ENCODE results near the gene ASXL1. TPM values are rescaled to one million over a fixed set of nuclear protein-coding genes. Genes with fewer than 3 reads are reported as not detected.

Gene ASXL1
- total and polyA plus RNA-seq, 2 experiments from 2014 or later: 50.3 to 82.4 TPM

GRCh38 chr20:32360333-32360634 is 2.2 kb downstream of the ASXL1 start:
- Histone ChIP-seq H3K36me3 (no peaks in the 10 kb centered on the region), H3K9me3 (ENCODE audit: low read depth) (no peaks in the 10 kb centered on the region), H3K27ac (peak overlapping the region; percentile 99), H3K4me1 (ENCODE audit: low read depth) (peaks cover 22% of the 10 kb centered on the region), H3K27me3 (no peaks in the 10 kb centered on the region), H3K4me3 (peak overlapping the region; percentile 79)
- DNase-seq (ENCODE audit: low read depth in 1 of 2, low spot score in 1 of 2): no peak
- TF ChIP-seq, protein P1, sequence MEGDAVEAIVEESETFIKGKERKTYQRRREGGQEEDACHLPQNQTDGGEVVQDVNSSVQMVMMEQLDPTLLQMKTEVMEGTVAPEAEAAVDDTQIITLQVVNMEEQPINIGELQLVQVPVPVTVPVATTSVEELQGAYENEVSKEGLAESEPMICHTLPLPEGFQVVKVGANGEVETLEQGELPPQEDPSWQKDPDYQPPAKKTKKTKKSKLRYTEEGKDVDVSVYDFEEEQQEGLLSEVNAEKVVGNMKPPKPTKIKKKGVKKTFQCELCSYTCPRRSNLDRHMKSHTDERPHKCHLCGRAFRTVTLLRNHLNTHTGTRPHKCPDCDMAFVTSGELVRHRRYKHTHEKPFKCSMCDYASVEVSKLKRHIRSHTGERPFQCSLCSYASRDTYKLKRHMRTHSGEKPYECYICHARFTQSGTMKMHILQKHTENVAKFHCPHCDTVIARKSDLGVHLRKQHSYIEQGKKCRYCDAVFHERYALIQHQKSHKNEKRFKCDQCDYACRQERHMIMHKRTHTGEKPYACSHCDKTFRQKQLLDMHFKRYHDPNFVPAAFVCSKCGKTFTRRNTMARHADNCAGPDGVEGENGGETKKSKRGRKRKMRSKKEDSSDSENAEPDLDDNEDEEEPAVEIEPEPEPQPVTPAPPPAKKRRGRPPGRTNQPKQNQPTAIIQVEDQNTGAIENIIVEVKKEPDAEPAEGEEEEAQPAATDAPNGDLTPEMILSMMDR (IDR thresholded peaks at IDR 0.05; ENCODE audit: low read depth, low read length): no peak

DNA sequence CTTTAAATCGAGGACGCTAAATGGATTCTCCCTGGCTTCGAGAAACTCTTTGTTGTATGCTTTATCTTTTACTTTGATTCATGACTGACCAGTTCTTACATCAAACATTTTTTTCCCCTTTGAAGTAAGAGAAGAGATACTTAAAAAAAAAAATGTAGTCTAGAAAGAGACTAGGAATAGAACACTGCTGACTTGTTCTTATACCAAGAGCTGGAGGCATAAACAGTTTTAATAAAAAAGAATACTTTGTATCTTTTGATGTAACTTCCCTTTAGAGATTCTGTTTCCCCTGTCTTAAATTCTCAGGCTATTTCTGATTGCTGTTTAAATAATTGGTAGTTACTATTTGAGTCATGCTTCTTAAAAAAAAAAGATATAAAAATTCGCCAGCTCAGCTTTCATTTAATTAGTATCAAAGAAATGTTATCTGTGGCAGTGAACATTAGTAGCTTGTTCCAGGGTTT is 4.8 kb downstream of the ASXL1 start:
- no peaks in the 10 kb centered on the region for H3K27me3 ChIP-seq
- TF ChIP-seq, protein P1 (IDR thresholded peaks at IDR 0.05; ENCODE audit: low read depth, low read length): no peak
- H3K27ac ChIP-seq: peak overlapping the region; percentile 3
- peaks cover 13% of the 10 kb centered on the region for H3K4me1 ChIP-seq (ENCODE audit: low read depth)
- no peaks in the 10 kb centered on the region for H3K9me3 ChIP-seq (ENCODE audit: low read depth)
- no peaks in the 10 kb centered on the region for H3K36me3 ChIP-seq
- H3K4me3 ChIP-seq: no peak overlapping the region
- no peak for DNase-seq (ENCODE audit: low read depth in 1 of 2, low spot score in 1 of 2)

DNA sequence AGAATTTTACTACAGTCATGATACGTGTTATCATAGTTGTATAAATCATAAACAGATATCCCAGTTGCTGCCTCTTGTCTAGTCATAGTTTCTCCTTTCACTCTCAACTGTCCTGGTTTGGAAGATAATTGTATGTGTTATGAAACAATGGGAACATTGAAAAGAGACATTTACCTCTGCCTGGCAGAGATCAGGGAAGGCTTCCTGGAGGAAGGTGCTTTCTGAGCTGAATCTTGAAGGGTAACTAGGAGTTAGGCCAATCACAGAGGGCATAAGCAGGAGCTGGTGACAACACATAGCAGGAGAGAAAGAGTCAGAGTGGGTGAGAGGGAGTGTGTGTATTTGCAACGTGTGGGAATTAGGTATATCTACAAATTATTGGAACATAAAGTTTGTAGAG is 5.4 kb downstream of the ASXL1 start:
- no peaks in the 10 kb centered on the region for H3K27me3 ChIP-seq
- peak overlapping the region; percentile 3 for H3K27ac ChIP-seq
- no peaks in the 10 kb centered on the region for H3K9me3 ChIP-seq (ENCODE audit: low read depth)
- DNase-seq (ENCODE audit: low read depth in 1 of 2, low spot score in 1 of 2): no peak
- H3K4me1 ChIP-seq (ENCODE audit: low read depth): peaks cover 13% of the 10 kb centered on the region
- TF ChIP-seq, protein P1 (IDR thresholded peaks at IDR 0.05; ENCODE audit: low read depth, low read length): no peak
- no peaks in the 10 kb centered on the region for H3K36me3 ChIP-seq
- H3K4me3 ChIP-seq: no peak overlapping the region

DNA sequence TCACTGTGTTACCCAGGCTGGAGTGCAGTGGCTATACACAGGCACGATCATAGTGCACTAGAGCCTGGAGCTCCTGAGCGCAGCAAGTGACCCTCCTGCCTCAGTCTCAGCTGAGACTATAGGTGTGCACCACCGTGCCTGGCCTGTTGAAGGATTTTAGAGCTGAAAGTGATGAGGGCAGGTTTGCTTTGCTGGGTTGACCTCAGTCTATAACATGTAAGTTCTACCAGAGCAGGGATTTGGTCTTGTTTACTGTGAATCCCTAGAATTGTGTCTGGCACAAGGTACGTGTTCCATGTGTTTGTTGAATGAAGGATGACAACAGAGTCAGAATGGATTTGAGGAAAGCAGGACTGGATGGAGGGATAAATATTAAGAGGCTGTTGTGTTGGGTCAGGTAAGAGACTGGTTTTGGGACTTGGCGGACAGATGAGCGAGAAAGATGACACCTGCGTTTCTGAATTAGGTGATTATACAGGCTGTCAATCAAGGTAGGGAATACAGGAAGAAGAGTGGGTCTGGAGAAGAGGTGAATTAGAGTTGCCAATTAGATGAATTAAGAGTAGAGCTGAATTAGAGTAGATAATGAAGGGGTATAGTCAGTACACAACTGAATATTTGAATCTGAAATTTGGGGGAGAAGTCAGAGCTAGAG is 6.5 kb downstream of the ASXL1 start:
- H3K36me3 ChIP-seq: peaks cover under 1% of the 10 kb centered on the region
- no peak overlapping the region for H3K4me3 ChIP-seq
- peaks cover 13% of the 10 kb centered on the region for H3K4me1 ChIP-seq (ENCODE audit: low read depth)
- no peak overlapping the region for H3K27ac ChIP-seq
- DNase-seq (ENCODE audit: low read depth in 1 of 2, low spot score in 1 of 2): no peak
- TF ChIP-seq, protein P1 (IDR thresholded peaks at IDR 0.05; ENCODE audit: low read depth, low read length): no peak
- H3K27me3 ChIP-seq: no peaks in the 10 kb centered on the region
- no peaks in the 10 kb centered on the region for H3K9me3 ChIP-seq (ENCODE audit: low read depth)

- Histone ChIP-seq H3K36me3 (peaks cover 9% of the 10 kb centered on the region), H3K4me3 (no peak overlapping the region), H3K27ac (no peak overlapping the region), H3K9me3 (ENCODE audit: low read depth) (no peaks in the 10 kb centered on the region), H3K27me3 (no peaks in the 10 kb centered on the region), H3K4me1 (ENCODE audit: low read depth) (peaks cover 6% of the 10 kb centered on the region)
- TF ChIP-seq, protein P1 (IDR thresholded peaks at IDR 0.05; ENCODE audit: low read depth, low read length): no peak
- DNase-seq (ENCODE audit: low read depth in 1 of 2, low spot score in 1 of 2): no peak
Observed at GRCh38 chr20:32365564-32365963, 7.4 kb downstream of the ASXL1 start.
